Gastrocnemius medialis (tissue), 4 donors: ENCODE data around the gene SIGLEC11. TPM values are rescaled to one million over a fixed set of nuclear protein-coding genes. Genes with fewer than 3 reads are reported as not detected.

ENCODE experiments used
- ATAC-seq, 2 donors: fragments of 150-250 bp; one replicate each; pipeline ENCODE4 v1.9.1; 2016
- DNase-seq, 2 donors: peaks; one replicate each; pipeline ENCODE4 v3.0.0-alpha.2; 2019
- H3K27ac ChIP-seq, 4 donors: fragments of 200-600 bp; sonication (generic); 1 replicate in 1 of 4; 2 replicates in 3 of 4; pipeline ENCODE4 v1.5.1; 2016 to 2018; ENCODE audit warnings: mild to moderate bottlenecking in 2 of 4, moderate library complexity in 1 of 4
- H3K27me3 ChIP-seq, 3 donors: fragments of 200-600 bp; sonication (generic) in 2 of 3; 1 replicate in 1 of 3; 2 replicates in 2 of 3; pipeline versions ENCODE4 v1.5.1 to v1.6.0; 2016 to 2019; ENCODE audit warnings: mild to moderate bottlenecking in 1 of 3, moderate library complexity in 1 of 3
- H3K36me3 ChIP-seq, 2 donors: fragments of 200-600 bp; sonication (generic) in 1 of 2; one replicate each; pipeline ENCODE4 v1.5.1; 2017 to 2018
- H3K4me1 ChIP-seq, 2 donors: fragments of 200-600 bp; sonication (generic) in 1 of 2; one replicate each; pipeline ENCODE4 v1.5.1; 2016 to 2017; ENCODE audit warnings: mild to moderate bottlenecking in 2 of 2
- H3K4me3 ChIP-seq, 4 donors: fragments of 200-600 bp; sonication (generic) in 3 of 4; 1 replicate in 1 of 4; 2 replicates in 3 of 4; pipeline ENCODE4 v1.5.1; 2016 to 2019; ENCODE audit warnings: mild to moderate bottlenecking in 2 of 4
- H3K9me3 ChIP-seq, 3 donors: fragments of 200-600 bp; sonication (generic) in 2 of 3; 1 replicate in 1 of 3; 2 replicates in 2 of 3; pipeline ENCODE4 v1.5.1; 2016 to 2019
- CTCF ChIP-seq, 5 experiments: fragments of 450-650 bp in 3 of 5; fragments of 200-600 bp in 2 of 5; sonication (generic) in 2 of 5; IDR thresholded peaks in 4 of 5; conservative IDR thresholded peaks in 1 of 5; 1 replicate in 4 of 5; 2 replicates in 1 of 5; pipeline ENCODE4 v1.5.1; 2016 to 2019; ENCODE audit warnings: antibody characterized with exemption in 5 of 5, mild to moderate bottlenecking in 3 of 5, moderate library complexity in 3 of 5
- POLR2A ChIP-seq, 2 donors: fragments of 450-650 bp; IDR thresholded peaks; one replicate each; pipeline ENCODE4 v1.6.1; 2017; ENCODE audit warnings: antibody characterized with exemption in 2 of 2, mild to moderate bottlenecking in 2 of 2, moderate library complexity in 2 of 2
- in situ Hi-C, 4 donors: fragments of 200-750 bp; cut with MboI; loops; one replicate each; pipeline versions ENCODE4 v1.15.0 to v1.8.0; 2017; ENCODE audit warnings: low sequenced_read_pairs in 4 of 4
- intact Hi-C: fragments of 100-400 bp; cut with DNase I; formaldehyde crosslinking; loops from one replicate; pipeline ENCODE4 v1.15.1; 2023; ENCODE audit warnings: low total_unique reads
- total RNA-seq, 4 donors: library from RNA; depleted of rRNA; stranded (reverse); fragments of >200 nt; gene quantifications; one replicate each; pipeline versions ENCODE4 v1.1.0 to v1.2.3, GENCODE V29; 2016

The SIGLEC11 gene
- total RNA-seq, 4 donors from 2014 or later = 0.15 to 0.42 (median 0.25) TPM; not detected in 1

- no peak for DNase-seq
- H3K36me3 ChIP-seq = peaks cover 0 to 26% of the 10 kb centered on the region in 2 donors
- no peak for ATAC-seq
- H3K4me3 ChIP-seq = no peak overlapping the region
- H3K27me3 ChIP-seq = no peaks in the 10 kb centered on the region
- in situ Hi-C loops = no loop called here
- H3K27ac ChIP-seq = no peak overlapping the region
- intact Hi-C loops = no loop called here
- TF ChIP-seq CTCF (IDR thresholded peaks at IDR 0.05 in 4 of 5, conservative IDR thresholded peaks at IDR 0.05 in 1 of 5) = no peak
- TF ChIP-seq POLR2A (IDR thresholded peaks at IDR 0.05) = no peak
- peaks cover 0 to 11% of the 10 kb centered on the region in 2 donors for H3K4me1 ChIP-seq
- no peaks in the 10 kb centered on the region for H3K9me3 ChIP-seq
Observed at GRCh38 chr19:49907745-49908446, 53.1 kb downstream of the SIGLEC11 start.

- no peak for DNase-seq
- Histone ChIP-seq H3K4me3 (no peak overlapping the region), H3K36me3 (peaks cover 0 to 21% of the 10 kb centered on the region in 2 donors), H3K27ac (no peak overlapping the region), H3K4me1 (peaks cover 0 to 11% of the 10 kb centered on the region in 2 donors), H3K9me3 (no peaks in the 10 kb centered on the region), H3K27me3 (no peaks in the 10 kb centered on the region)
- in situ Hi-C loops = no loop called here
- intact Hi-C loops = no loop called here
- no peak for ATAC-seq
- TF ChIP-seq POLR2A (IDR thresholded peaks at IDR 0.05) = no peak
- no peak for TF ChIP-seq CTCF (IDR thresholded peaks at IDR 0.05 in 4 of 5, conservative IDR thresholded peaks at IDR 0.05 in 1 of 5)
Observed at GRCh38 chr19:49906879-49907564, 54.0 kb downstream of the SIGLEC11 start.

- DNase-seq (no peak), ATAC-seq (no peak)
- Histone ChIP-seq H3K4me3 (no peak overlapping the region), H3K4me1 (peaks cover 0 to 7% of the 10 kb centered on the region in 2 donors), H3K27me3 (no peaks in the 10 kb centered on the region), H3K27ac (no peak overlapping the region), H3K9me3 (no peaks in the 10 kb centered on the region), H3K36me3 (peaks cover 0 to 16% of the 10 kb centered on the region in 2 donors)
- intact Hi-C loops (no loop called here), in situ Hi-C loops (no loop called here)
- TF ChIP-seq CTCF (IDR thresholded peaks at IDR 0.05 in 4 of 5, conservative IDR thresholded peaks at IDR 0.05 in 1 of 5) = no peak
- no peak for TF ChIP-seq POLR2A (IDR thresholded peaks at IDR 0.05)
Observed at GRCh38 chr19:49904136-49904535, 56.8 kb downstream of the SIGLEC11 start.

Other genes starting within 250 kb of the SIGLEC11 start
- under 1 TPM in 2 of 4 donors, not detected in 2; 0.13 to 0.16 TPM for gene TSKS, start 197.9 kb downstream of the SIGLEC11 start, total RNA-seq
- gene AP2A1, start 194.2 kb downstream of the SIGLEC11 start, total RNA-seq = 100 to 1,000 TPM in 3 of 4 donors, 10 to 100 TPM in 1; 94.2 to 142 (median 131) TPM
- 10 to 100 TPM; 14.2 to 35.5 (median 26.0) TPM for gene FUZ, start 147.9 kb downstream of the SIGLEC11 start, total RNA-seq
- gene MED25, start 142.9 kb downstream of the SIGLEC11 start, total RNA-seq = 100 to 1,000 TPM in 1 of 4 donors, 10 to 100 TPM in 3; 46.6 to 105 (median 78.7) TPM
- gene PTOV1, start 110.0 kb downstream of the SIGLEC11 start, total RNA-seq = 10 to 100 TPM; 77.6 to 88.2 (median 87.0) TPM
- gene PNKP, start 93.6 kb downstream of the SIGLEC11 start, total RNA-seq = 10 to 100 TPM; 14.9 to 43.4 (median 21.1) TPM
- gene AKT1S1, start 83.8 kb downstream of the SIGLEC11 start, total RNA-seq = 10 to 100 TPM; 23.8 to 56.8 (median 43.4) TPM
- 10 to 100 TPM; 48.7 to 84.3 (median 66.4) TPM for gene TBC1D17, start 83.5 kb downstream of the SIGLEC11 start, total RNA-seq
- 1 to 10 TPM in 1 of 4 donors, under 1 TPM in 1, not detected in 2; 0.15 to 1.1 TPM for gene IL4I1, start 64.3 kb downstream of the SIGLEC11 start, total RNA-seq
- 10 to 100 TPM in 1 of 4 donors, 1 to 10 TPM in 3; 6.4 to 10.8 (median 9.0) TPM for gene ATF5, start 32.0 kb downstream of the SIGLEC11 start, total RNA-seq
- gene NUP62, start 31.7 kb downstream of the SIGLEC11 start, total RNA-seq = 10 to 100 TPM; 32.8 to 38.0 (median 36.3) TPM
- 10 to 100 TPM; 36.0 to 52.8 (median 39.9) TPM for gene VRK3, start 64.2 kb upstream of the SIGLEC11 start, total RNA-seq
- 10 to 100 TPM in 2 of 4 donors, 1 to 10 TPM in 2; 4.6 to 12.2 (median 10.1) TPM for gene ZNF473, start 64.8 kb upstream of the SIGLEC11 start, total RNA-seq
- not detected for gene IZUMO2, start 202.1 kb upstream of the SIGLEC11 start, total RNA-seq
- 100 to 1,000 TPM; 103 to 174 (median 141) TPM for gene MYH14, start 242.4 kb upstream of the SIGLEC11 start, total RNA-seq